Measurements from ENCODE around the gene DGUOK. TPM values are rescaled to one million over a fixed set of nuclear protein-coding genes. Genes with fewer than 3 reads are reported as not detected.

The DGUOK gene
- total and polyA plus RNA-seq, 7 donors, result 31.6 to 132 (median 48.1) TPM

DNA sequence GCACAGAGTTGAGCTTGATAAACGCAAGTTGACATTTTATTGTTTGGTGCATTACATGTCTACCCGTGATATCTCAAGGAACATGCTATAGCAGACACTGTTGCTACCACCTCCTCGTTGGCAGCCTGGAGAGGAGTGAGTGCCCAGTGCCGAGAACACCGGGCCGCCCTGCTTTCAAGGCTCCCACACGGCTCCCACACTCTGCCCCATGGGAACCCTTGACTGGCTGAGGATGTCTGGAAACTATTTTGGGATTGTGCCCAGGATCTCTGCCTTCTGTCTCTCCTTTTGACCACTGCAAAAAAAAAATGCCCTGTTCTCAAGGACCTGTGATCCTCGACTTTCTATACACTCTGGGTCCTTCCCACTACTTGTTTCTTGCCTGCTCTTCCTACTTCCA is 79.1 kb downstream of the DGUOK start:
- peaks cover 0 to 58% (median 48%) of the 10 kb centered on the region in 4 donors for H3K4me1 ChIP-seq
- intact Hi-C loops (cut with DNase I), result loop anchor here (5.0 kb wide), 1 partner anchor 72 kb away; no protein-coding TSS in a partner anchor
- 85 to 90% methylated on average over 8 of the region's 8 CpGs for WGBS, 2 donors

DNA sequence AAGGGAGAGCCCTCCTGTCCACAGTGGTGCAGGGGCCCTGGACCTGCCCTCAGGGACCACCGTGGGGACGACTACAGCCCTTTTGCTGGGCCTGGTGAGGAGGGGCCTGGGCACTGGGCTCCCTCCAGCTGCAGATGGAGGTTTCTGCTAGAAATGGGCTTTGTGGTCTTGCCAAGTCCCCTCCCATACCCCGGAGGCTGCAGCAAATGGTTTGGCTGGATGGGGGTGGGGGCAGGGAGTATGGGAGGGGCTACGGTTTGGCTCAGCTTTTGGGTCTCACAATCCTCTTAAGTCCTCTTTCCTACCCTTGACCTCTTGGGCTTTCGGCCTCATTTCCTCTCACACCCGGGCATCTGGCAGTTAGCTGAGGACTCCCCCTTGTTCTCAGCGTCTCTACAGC is 79.8 kb downstream of the DGUOK start:
- H3K4me3 ChIP-seq, result no peak overlapping the region
- intact Hi-C loops (cut with DNase I), result loop anchor here (5.0 kb wide), 1 partner anchor 71 kb away; no protein-coding TSS in a partner anchor
- H3K9me3 ChIP-seq, result no peaks in the 10 kb centered on the region
- peaks cover 0 to 56% (median 46%) of the 10 kb centered on the region in 4 donors for H3K4me1 ChIP-seq
- DNase-seq, result peak; percentile 40
- WGBS, 2 donors, result 75 to 82% methylated on average over 7 of the region's 7 CpGs
- no peaks in the 10 kb centered on the region for H3K36me3 ChIP-seq
- H3K27ac ChIP-seq, result no peak overlapping the region
- no peak for TF ChIP-seq POLR2A (IDR thresholded peaks at IDR 0.05)
- no peak for TF ChIP-seq POLR2AphosphoS5 (IDR thresholded peaks at IDR 0.05)
- TF ChIP-seq EP300 (IDR thresholded peaks at IDR 0.05), result no peak
- TF ChIP-seq, protein P1, sequence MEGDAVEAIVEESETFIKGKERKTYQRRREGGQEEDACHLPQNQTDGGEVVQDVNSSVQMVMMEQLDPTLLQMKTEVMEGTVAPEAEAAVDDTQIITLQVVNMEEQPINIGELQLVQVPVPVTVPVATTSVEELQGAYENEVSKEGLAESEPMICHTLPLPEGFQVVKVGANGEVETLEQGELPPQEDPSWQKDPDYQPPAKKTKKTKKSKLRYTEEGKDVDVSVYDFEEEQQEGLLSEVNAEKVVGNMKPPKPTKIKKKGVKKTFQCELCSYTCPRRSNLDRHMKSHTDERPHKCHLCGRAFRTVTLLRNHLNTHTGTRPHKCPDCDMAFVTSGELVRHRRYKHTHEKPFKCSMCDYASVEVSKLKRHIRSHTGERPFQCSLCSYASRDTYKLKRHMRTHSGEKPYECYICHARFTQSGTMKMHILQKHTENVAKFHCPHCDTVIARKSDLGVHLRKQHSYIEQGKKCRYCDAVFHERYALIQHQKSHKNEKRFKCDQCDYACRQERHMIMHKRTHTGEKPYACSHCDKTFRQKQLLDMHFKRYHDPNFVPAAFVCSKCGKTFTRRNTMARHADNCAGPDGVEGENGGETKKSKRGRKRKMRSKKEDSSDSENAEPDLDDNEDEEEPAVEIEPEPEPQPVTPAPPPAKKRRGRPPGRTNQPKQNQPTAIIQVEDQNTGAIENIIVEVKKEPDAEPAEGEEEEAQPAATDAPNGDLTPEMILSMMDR (IDR thresholded peaks at IDR 0.05), result no peak
- no peaks in the 10 kb centered on the region for H3K27me3 ChIP-seq

More for the DNA sequence above, 79.1 kb downstream of the DGUOK start:
- Histone ChIP-seq H3K27ac (peak overlapping the region in 1 of 4 donors; percentile 15), H3K9me3 (no peaks in the 10 kb centered on the region), H3K4me3 (no peak overlapping the region), H3K27me3 (no peaks in the 10 kb centered on the region), H3K36me3 (no peaks in the 10 kb centered on the region)
- DNase-seq, result no peak
- TF ChIP-seq, protein P1 (IDR thresholded peaks at IDR 0.05), result no peak
- TF ChIP-seq POLR2AphosphoS5 (IDR thresholded peaks at IDR 0.05), result peak in 1 of 4 donors; percentile 7

DNA sequence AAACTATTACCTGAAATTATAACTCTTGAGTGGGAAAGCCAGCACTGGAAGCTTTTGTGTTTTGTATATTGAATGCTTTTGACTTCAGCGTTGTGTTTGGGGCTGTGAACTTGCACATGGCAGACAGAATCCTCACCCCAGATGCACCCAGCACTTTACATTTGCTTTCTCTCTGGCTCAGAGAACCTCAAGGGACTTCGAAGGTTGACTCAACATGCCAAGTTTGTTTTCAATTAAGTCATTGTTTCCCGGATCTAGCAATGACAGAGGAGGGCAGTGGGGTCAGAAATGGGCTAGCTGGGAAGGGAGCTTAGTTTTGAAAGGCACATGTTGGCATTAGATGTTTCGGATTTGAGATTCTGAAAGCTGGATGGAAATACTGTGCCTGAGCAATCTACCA is 80.4 kb downstream of the DGUOK start:
- no peaks in the 10 kb centered on the region for H3K9me3 ChIP-seq
- no peaks in the 10 kb centered on the region for H3K36me3 ChIP-seq
- H3K27ac ChIP-seq, result no peak overlapping the region
- TF ChIP-seq POLR2A (IDR thresholded peaks at IDR 0.05) (no peak), POLR2AphosphoS5 (IDR thresholded peaks at IDR 0.05) (no peak), EP300 (IDR thresholded peaks at IDR 0.05) (no peak)
- TF ChIP-seq, protein P1 (IDR thresholded peaks at IDR 0.05), result no peak
- H3K4me3 ChIP-seq, result no peak overlapping the region
- intact Hi-C loops (cut with DNase I), result loop anchor here (5.0 kb wide), 1 partner anchor 70 kb away; no protein-coding TSS in a partner anchor
- no peaks in the 10 kb centered on the region for H3K27me3 ChIP-seq
- peaks cover 0 to 52% (median 42%) of the 10 kb centered on the region in 4 donors for H3K4me1 ChIP-seq
- no peak for DNase-seq
- WGBS, 2 donors, result 61 to 77% methylated on average over 4 of the region's 4 CpGs

DNA sequence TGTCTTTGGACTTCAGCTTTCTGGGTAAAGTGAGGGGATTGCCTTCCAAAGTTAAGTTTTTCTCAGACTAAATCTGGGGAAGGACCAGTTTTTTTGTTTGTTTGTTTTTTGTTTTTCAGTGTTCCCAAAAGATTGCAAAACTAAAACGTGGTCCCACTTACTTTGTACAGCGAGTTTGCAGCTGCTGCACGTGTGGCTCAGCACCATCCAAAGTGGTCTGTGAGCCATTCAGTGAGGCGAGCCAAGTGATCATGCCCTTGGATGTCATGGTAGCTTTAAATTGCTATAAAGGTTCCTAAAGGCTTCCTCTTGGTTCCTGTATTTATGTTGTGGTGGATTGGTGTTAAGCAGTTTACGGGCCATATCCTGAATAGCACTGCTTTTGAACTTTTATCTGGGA is 81.0 kb downstream of the DGUOK start:
- H3K9me3 ChIP-seq, result no peaks in the 10 kb centered on the region
- WGBS, 2 donors, result 90 to 92% methylated on average over 5 of the region's 5 CpGs
- DNase-seq, result no peak
- intact Hi-C loops (cut with DNase I), result loop anchor here (5.0 kb wide), 1 partner anchor 70 kb away; no protein-coding TSS in a partner anchor
- peaks cover 0 to 49% (median 41%) of the 10 kb centered on the region in 4 donors for H3K4me1 ChIP-seq
- no peak overlapping the region for H3K27ac ChIP-seq
- H3K27me3 ChIP-seq, result no peaks in the 10 kb centered on the region
- TF ChIP-seq, protein P1 (IDR thresholded peaks at IDR 0.05), result no peak
- TF ChIP-seq POLR2A (IDR thresholded peaks at IDR 0.05) (no peak), EP300 (IDR thresholded peaks at IDR 0.05) (no peak), POLR2AphosphoS5 (IDR thresholded peaks at IDR 0.05) (no peak)
- no peak overlapping the region for H3K4me3 ChIP-seq
- no peaks in the 10 kb centered on the region for H3K36me3 ChIP-seq

Small RNAs within 50 kb of the gene (small RNA-seq; reads per million reads assigned to genes)
- gene AC110801.1, result 0 reads per million in 3 donors
- gene RNA5SP97, result 0 reads per million in 3 donors

Other genes starting within 250 kb of the DGUOK start
- 10 to 100 TPM; 19.0 to 45.9 (median 40.2) TPM for gene TPRKB, start 189.5 kb upstream of the DGUOK start, total RNA-seq
- 10 to 100 TPM; 53.8 to 86.2 (median 77.5) TPM for gene TPRKB, start 189.5 kb upstream of the DGUOK start, polyA plus RNA-seq
- gene DUSP11, start 146.8 kb upstream of the DGUOK start, total RNA-seq, result 10 to 100 TPM; 12.9 to 34.7 (median 25.8) TPM
- 10 to 100 TPM; 16.2 to 25.7 (median 22.8) TPM for gene DUSP11, start 146.8 kb upstream of the DGUOK start, polyA plus RNA-seq
- gene C2orf78, start 142.7 kb upstream of the DGUOK start, total RNA-seq, result not detected
- gene C2orf78, start 142.7 kb upstream of the DGUOK start, polyA plus RNA-seq, result not detected
- 10 to 100 TPM; 23.5 to 37.0 (median 27.4) TPM for gene STAMBP, start 97.9 kb upstream of the DGUOK start, total RNA-seq
- gene STAMBP, start 97.9 kb upstream of the DGUOK start, polyA plus RNA-seq, result 10 to 100 TPM; 37.3 to 55.3 (median 44.4) TPM
- gene ACTG2, start 33.9 kb upstream of the DGUOK start, total RNA-seq, result over 10,000 TPM in 1 of 4 donors, 1,000 to 10,000 TPM in 3; 3,612 to 10,290 (median 5,643) TPM
- 100 to 1,000 TPM in 2 of 3 donors, 10 to 100 TPM in 1; 16.9 to 441 (median 104) TPM for gene ACTG2, start 33.9 kb upstream of the DGUOK start, polyA plus RNA-seq
- 1 to 10 TPM; 3.1 to 5.8 (median 3.6) TPM for gene TET3, start 58.0 kb downstream of the DGUOK start, total RNA-seq
- gene TET3, start 58.0 kb downstream of the DGUOK start, polyA plus RNA-seq, result 1 to 10 TPM; 1.8 to 9.6 (median 2.5) TPM
- 10 to 100 TPM; 26.1 to 44.4 (median 34.3) TPM for gene BOLA3, start 221.0 kb downstream of the DGUOK start, total RNA-seq
- 100 to 1,000 TPM in 2 of 3 donors, 10 to 100 TPM in 1; 47.9 to 131 (median 109) TPM for gene BOLA3, start 221.0 kb downstream of the DGUOK start, polyA plus RNA-seq

Data from sigmoid colon (tissue), 7 donors.